ENCODE measurements around the gene GSG1. TPM values are rescaled to one million over a fixed set of nuclear protein-coding genes. Genes with fewer than 3 reads are reported as not detected.
A peak's percentile ranks its signal among the peaks of the same experiment; 100 is the strongest.

Gene GSG1
- total and polyA plus RNA-seq, 8 donors, result not detected

DNA sequence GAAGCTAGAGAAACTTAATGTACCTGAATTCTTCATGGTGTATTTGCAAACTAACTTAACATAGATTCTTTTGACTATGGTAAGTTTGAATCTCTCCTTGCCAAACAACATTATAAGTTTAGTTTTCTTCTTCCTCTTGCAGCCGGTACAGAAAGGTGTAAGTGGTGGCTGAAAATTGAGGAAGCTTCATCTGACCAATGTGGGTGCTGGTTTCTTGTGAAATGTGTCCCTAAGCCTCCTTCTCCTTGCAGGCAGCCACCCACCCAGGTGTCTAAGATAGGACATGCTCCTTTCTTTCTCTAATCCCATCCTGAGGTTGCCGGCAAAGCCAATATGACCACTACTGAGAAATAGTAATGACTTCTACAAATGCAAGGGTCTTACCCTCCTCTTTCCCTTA, 20.6 kb downstream of the GSG1 start:
- H3K4me3 ChIP-seq, result no peak overlapping the region
- peaks cover 0 to 40% (median 27%) of the 10 kb centered on the region in 4 donors for H3K36me3 ChIP-seq
- no peak for DNase-seq
- H3K27ac ChIP-seq, result no peak overlapping the region
- intact Hi-C loops (cut with DNase I; ENCODE audit: low total_unique reads), result loop anchor here (10.0 kb wide), 1 partner anchor 58 kb away; no protein-coding TSS in a partner anchor
- H3K4me1 ChIP-seq, result no peaks in the 10 kb centered on the region
- 55 to 93% (median 87%) methylated on average over 2 of the region's 2 CpGs for WGBS, 5 donors
- no peaks in the 10 kb centered on the region for H3K9me3 ChIP-seq
- no peak for TF ChIP-seq CTCF (IDR thresholded peaks at IDR 0.05)
- no peak for TF ChIP-seq POLR2AphosphoS5 (IDR thresholded peaks at IDR 0.05)
- no peak for TF ChIP-seq POLR2A (IDR thresholded peaks at IDR 0.05)
- no peak for TF ChIP-seq EP300 (IDR thresholded peaks at IDR 0.05)
- H3K27me3 ChIP-seq, result no peaks in the 10 kb centered on the region

DNA sequence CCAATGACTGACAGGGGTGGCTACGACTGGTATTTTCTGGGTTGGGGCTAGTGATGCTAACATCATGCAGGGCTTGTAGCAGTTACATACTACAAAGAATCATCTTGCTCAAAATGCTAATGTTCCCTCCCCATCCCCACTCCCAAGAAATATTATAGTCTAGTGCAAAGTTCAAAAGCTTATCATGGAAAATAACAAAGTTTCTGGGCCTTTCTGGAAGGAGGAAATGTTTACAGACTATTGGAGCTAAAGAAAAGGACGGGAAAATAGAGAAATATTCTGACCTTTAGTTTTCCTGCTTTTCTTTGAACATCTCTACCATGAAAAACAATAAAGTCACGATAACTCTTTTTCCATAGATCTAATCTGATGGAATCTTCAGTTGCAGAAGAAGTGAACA, 23.2 kb downstream of the GSG1 start:
- H3K4me3 ChIP-seq, result no peak overlapping the region
- peaks cover 4 to 50% (median 40%) of the 10 kb centered on the region in 4 donors for H3K36me3 ChIP-seq
- H3K4me1 ChIP-seq, result no peaks in the 10 kb centered on the region
- H3K27ac ChIP-seq, result no peak overlapping the region
- H3K27me3 ChIP-seq, result no peaks in the 10 kb centered on the region
- no peaks in the 10 kb centered on the region for H3K9me3 ChIP-seq
- 78 to 86% (median 82%) methylated on average over 3 of the region's 3 CpGs for WGBS, 5 donors
- TF ChIP-seq POLR2A (IDR thresholded peaks at IDR 0.05) (no peak), CTCF (IDR thresholded peaks at IDR 0.05) (no peak), EP300 (IDR thresholded peaks at IDR 0.05) (no peak), POLR2AphosphoS5 (IDR thresholded peaks at IDR 0.05) (no peak)
- no peak for DNase-seq
- intact Hi-C loops (cut with DNase I; ENCODE audit: low total_unique reads), result loop anchor here (10.0 kb wide), 1 partner anchor 55 kb away; no protein-coding TSS in a partner anchor

- DNase-seq, result peak in 1 of 2 donors; percentile 36
- no peaks in the 10 kb centered on the region for H3K9me3 ChIP-seq
- H3K4me3 ChIP-seq, result no peak overlapping the region
- H3K36me3 ChIP-seq, result peaks cover 4 to 53% (median 37%) of the 10 kb centered on the region in 4 donors
- no peaks in the 10 kb centered on the region for H3K27me3 ChIP-seq
- no peak for TF ChIP-seq POLR2A (IDR thresholded peaks at IDR 0.05)
- TF ChIP-seq CTCF (IDR thresholded peaks at IDR 0.05), result no peak
- no peak for TF ChIP-seq EP300 (IDR thresholded peaks at IDR 0.05)
- no peak for TF ChIP-seq POLR2AphosphoS5 (IDR thresholded peaks at IDR 0.05)
- H3K27ac ChIP-seq, result no peak overlapping the region
- intact Hi-C loops (cut with DNase I; ENCODE audit: low total_unique reads), result no loop called here
- 44 to 69% (median 59%) methylated on average over 8 of the region's 8 CpGs for WGBS, 5 donors
- no peaks in the 10 kb centered on the region for H3K4me1 ChIP-seq
Observed at GRCh38 chr12:13079440-13079906, 24.0 kb downstream of the GSG1 start.

GRCh38 chr12:13075786-13076570, 27.5 kb downstream of the GSG1 start:
- Histone ChIP-seq H3K36me3 (peaks cover 4 to 66% (median 38%) of the 10 kb centered on the region in 4 donors), H3K27ac (no peak overlapping the region), H3K27me3 (no peaks in the 10 kb centered on the region), H3K4me3 (no peak overlapping the region), H3K9me3 (no peaks in the 10 kb centered on the region), H3K4me1 (no peaks in the 10 kb centered on the region)
- DNase-seq, result no peak
- TF ChIP-seq EP300 (IDR thresholded peaks at IDR 0.05), result no peak
- no peak for TF ChIP-seq POLR2AphosphoS5 (IDR thresholded peaks at IDR 0.05)
- no peak for TF ChIP-seq CTCF (IDR thresholded peaks at IDR 0.05)
- TF ChIP-seq POLR2A (IDR thresholded peaks at IDR 0.05), result no peak
- WGBS, 5 donors, result 84 to 95% (median 93%) methylated on average over 12 of the region's 12 CpGs
- intact Hi-C loops (cut with DNase I; ENCODE audit: low total_unique reads), result no loop called here
